ENCODE measurements around the gene SMPX.
"Not testable (repeated sequence)": the region's sequence is repeated elsewhere in the genome, so short reads cannot be mapped to it uniquely, and the experiment has no call there.

Gene SMPX

DNA sequence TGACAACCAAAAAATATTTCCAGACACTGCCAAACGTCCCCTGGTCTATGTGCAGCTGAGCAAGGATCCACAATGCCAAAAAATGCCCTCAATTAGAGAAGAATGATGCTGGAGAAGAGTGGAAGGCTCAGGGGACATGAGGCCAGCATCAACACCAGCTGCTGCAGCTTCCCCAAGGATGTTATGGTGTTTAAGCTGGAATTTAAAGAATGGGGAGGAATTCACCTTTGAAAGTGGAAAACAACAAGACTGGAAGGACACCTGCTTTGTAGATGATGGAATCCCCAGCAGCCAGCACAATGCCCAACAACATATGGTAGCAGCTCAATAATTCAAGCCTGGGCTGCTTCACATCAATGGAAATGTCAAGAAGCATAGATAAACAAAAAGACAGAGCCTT, 20.3 kb upstream of the SMPX start:
- Histone ChIP-seq H3K27me3 (no peaks in the 10 kb centered on the region), H3K9ac (no peak overlapping the region), H3K4me3 (no peak overlapping the region), H3K4me2 (no peak overlapping the region), H3K9me3 (replicated peaks in 1 of 11) (no peaks in the 10 kb centered on the region), H3K27ac (no peak overlapping the region), H3K36me3 (no peaks in the 10 kb centered on the region), H4K20me1 (no peaks in the 10 kb centered on the region), H3K4me1 (no peaks in the 10 kb centered on the region)
- TF ChIP-seq Cebpa-rat (IDR thresholded peaks at IDR 0.05) = no peak

GRCh38 chrX:21775128-21775527, 17.2 kb upstream of the SMPX start:
- not testable (repeated sequence) for H3K9ac ChIP-seq; H3K4me1 ChIP-seq; H3K36me3 ChIP-seq; H3K27me3 ChIP-seq; H3K9me3 ChIP-seq (replicated peaks in 1 of 11); H3K4me3 ChIP-seq; H3K4me2 ChIP-seq; H3K27ac ChIP-seq; H4K20me1 ChIP-seq

DNA sequence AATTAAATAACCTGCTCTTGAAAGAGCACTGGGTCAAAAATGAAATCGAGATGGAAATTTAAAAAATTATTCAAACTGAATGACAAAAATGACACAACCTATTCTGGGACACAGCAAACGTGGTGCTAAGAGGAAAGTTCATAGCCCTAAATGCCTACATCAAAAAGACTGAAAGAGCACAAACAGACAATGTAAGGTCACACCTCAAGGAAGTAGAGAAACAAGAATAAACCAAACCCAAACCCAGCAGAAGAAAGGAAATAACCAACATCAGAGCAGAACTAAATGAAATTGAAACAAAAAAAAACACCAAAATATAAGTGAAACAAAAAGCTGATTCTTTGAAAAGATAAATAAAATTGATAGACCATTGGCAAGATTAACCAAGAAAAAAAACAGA, 15.1 kb upstream of the SMPX start:
- H4K20me1 ChIP-seq; H3K27ac ChIP-seq; H3K4me3 ChIP-seq; H3K27me3 ChIP-seq; H3K9ac ChIP-seq; H3K9me3 ChIP-seq (replicated peaks in 1 of 11); H3K4me1 ChIP-seq; H3K36me3 ChIP-seq; H3K4me2 ChIP-seq: not testable (repeated sequence)

DNA sequence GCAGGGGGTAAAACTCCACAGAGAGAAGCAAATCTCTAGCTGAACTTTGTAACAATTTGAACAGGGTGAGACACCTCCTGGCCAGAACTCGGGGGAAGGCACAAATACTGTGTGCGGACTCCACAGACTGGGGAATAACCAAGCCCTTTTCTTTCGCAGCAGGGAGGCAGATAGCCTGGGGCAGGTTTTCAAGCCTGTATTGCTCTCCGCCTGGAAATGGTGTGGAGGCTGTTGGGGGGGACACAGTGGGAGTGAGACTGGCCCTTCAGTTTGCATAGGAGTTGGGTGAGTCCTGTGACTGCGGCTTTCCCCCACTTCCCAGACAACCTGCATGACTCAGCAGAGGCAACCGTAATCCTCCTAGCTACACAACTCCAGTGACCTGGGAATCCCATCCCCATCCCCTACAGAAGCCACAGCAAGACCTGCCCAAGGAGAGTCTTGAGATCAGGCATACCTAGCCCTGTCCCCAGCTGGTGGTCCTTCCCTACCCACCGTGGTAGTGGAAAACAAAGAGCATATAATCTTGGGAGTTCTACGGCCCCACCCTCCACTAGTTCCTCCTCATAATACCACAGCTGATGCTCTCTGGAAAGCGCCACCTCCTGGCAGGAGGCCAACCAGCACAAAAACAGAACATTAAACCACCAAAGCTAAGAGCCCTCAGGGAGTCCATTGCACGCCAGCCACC, 12.9 kb upstream of the SMPX start:
- no peak overlapping the region for H3K9ac ChIP-seq

DNA sequence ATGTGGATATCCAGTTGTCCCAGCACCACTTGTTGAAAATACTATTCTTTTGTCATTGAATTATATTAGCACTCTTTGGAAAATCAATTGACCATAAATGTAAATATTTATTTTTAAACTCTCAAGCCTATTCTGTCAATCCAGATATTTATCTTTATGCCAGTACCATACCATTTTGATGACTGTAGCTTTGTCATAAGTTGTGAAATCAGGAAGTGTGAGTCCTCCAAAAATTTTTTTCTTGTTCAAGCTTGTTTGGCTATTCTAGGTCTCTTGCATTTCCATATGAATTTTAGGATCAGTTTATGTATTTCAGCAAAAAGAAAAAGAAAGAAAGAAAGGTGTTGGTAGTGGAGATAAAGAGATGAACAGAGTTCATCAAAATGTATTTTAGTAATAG, 8.2 kb upstream of the SMPX start:
- no peaks in the 10 kb centered on the region for H3K27me3 ChIP-seq
- H3K9me3 ChIP-seq (replicated peaks in 1 of 11) = peaks cover 0 to 18% (median 0%) of the 10 kb centered on the region in 11 experiments; a peak in 4 of 22 replicates
- no peak overlapping the region for H3K4me3 ChIP-seq
- TF ChIP-seq Cebpa-rat (IDR thresholded peaks at IDR 0.05) = no peak
- no peaks in the 10 kb centered on the region for H3K36me3 ChIP-seq
- no peak overlapping the region for H3K4me2 ChIP-seq
- no peaks in the 10 kb centered on the region for H3K4me1 ChIP-seq
- no peaks in the 10 kb centered on the region for H4K20me1 ChIP-seq
- H3K27ac ChIP-seq = no peak overlapping the region
- no peak overlapping the region for H3K9ac ChIP-seq

More for the DNA sequence above, 12.9 kb upstream of the SMPX start:
- no peak for TF ChIP-seq Cebpa-rat (IDR thresholded peaks at IDR 0.05)
- no peaks in the 10 kb centered on the region for H3K36me3 ChIP-seq
- H3K4me1 ChIP-seq = no peaks in the 10 kb centered on the region
- no peaks in the 10 kb centered on the region for H4K20me1 ChIP-seq
- H3K4me3 ChIP-seq = no peak overlapping the region
- no peaks in the 10 kb centered on the region for H3K27me3 ChIP-seq
- peaks cover 0 to 13% (median 0%) of the 10 kb centered on the region in 11 experiments; a peak in 4 of 22 replicates for H3K9me3 ChIP-seq (replicated peaks in 1 of 11)
- H3K4me2 ChIP-seq = no peak overlapping the region
- no peak overlapping the region for H3K27ac ChIP-seq

DNA sequence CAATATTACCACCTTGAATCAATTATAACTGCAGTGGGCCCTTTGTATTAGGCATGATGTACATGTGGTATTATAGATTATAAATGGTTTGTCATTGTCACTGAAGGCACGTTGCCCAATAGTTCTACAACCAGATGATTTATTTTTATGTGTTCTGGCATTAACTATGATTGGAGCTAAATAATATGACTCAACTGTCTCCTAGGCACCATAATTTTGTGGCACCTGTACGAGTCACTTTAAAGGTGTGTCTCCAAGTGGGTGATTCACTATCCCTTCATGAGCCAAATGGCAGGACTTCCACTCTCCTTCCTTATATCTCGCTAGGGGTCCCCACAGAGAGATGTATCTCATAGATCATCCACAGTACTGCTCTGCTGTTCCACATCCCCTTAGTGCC, 6.1 kb upstream of the SMPX start:
- Histone ChIP-seq H3K4me1 (no peaks in the 10 kb centered on the region), H3K27ac (no peak overlapping the region), H3K4me3 (no peak overlapping the region), H3K27me3 (no peaks in the 10 kb centered on the region), H3K9ac (no peak overlapping the region), H4K20me1 (no peaks in the 10 kb centered on the region), H3K4me2 (no peak overlapping the region), H3K9me3 (replicated peaks in 1 of 11) (peaks cover 0 to 18% (median 0%) of the 10 kb centered on the region in 11 experiments; a peak in 4 of 22 replicates), H3K36me3 (no peaks in the 10 kb centered on the region)
- no peak for TF ChIP-seq Cebpa-rat (IDR thresholded peaks at IDR 0.05)

DNA sequence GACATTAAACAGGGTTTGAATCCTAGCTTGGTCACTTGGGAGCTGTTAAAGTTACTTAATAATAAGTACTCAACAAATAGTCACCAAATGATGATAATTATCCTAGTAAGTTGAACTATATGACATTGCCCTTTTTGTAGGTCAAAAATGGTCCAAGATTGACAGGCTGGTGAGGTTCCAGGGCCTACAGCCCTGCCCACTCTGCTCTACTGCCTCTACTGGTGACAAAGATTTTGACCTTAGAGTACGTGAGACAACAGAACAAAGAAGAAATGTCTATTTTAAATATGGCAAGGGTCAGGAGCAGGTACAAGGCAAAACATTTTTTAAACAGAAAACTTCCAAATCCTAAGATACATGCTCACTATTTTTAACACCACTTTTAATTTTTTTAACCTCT, 572 bp upstream of the SMPX start:
- Histone ChIP-seq H3K27ac (no peak overlapping the region), H3K9me3 (replicated peaks in 1 of 11) (no peaks in the 10 kb centered on the region), H3K27me3 (0 out of 22 replicates have a peak, but pooled peaks cover 0 to 3% (median 0%) of the 10 kb centered on the region in 11 experiments), H3K4me3 (no peak overlapping the region), H3K4me1 (no peaks in the 10 kb centered on the region), H4K20me1 (no peaks in the 10 kb centered on the region), H3K36me3 (no peaks in the 10 kb centered on the region), H3K9ac (no peak overlapping the region), H3K4me2 (no peak overlapping the region)
- TF ChIP-seq Cebpa-rat (IDR thresholded peaks at IDR 0.05) = no peak

- Histone ChIP-seq H4K20me1 (no peaks in the 10 kb centered on the region), H3K9me3 (replicated peaks in 1 of 11) (no peaks in the 10 kb centered on the region), H3K4me1 (no peaks in the 10 kb centered on the region), H3K4me2 (no peak overlapping the region), H3K4me3 (no peak overlapping the region), H3K36me3 (no peaks in the 10 kb centered on the region), H3K9ac (no peak overlapping the region), H3K27ac (no peak overlapping the region), H3K27me3 (0 out of 22 replicates have a peak, but pooled peaks cover 0 to 3% (median 0%) of the 10 kb centered on the region in 11 experiments)
- no peak for TF ChIP-seq Cebpa-rat (IDR thresholded peaks at IDR 0.05)
These were observed 959 bp downstream of the SMPX start for GRCh38 chrX:21756785-21757529.

DNA sequence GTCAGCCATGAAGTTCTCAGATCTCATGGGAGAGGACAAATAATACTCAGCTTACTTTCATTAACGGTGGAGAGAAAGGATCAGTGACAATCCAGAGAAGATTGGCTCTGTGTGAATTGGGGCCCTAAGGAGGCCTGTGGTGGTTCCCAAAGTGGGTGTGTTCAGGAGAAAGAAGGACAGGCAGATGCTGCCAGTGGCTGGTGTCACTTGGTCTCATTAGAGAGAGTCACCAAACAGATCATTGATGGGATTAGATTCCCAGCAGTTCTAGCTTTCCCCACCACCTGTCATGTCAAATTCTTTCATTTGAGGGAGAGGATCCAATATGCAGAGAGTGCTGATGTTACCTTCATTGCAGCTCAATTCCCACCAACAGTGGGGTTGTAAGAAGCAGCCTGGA, 8.0 kb downstream of the SMPX start:
- Histone ChIP-seq H3K4me2 (no peak overlapping the region), H3K9ac (no peak overlapping the region), H3K27me3 (0 out of 22 replicates have a peak, but pooled peaks cover 0 to 3% (median 0%) of the 10 kb centered on the region in 11 experiments), H3K9me3 (replicated peaks in 1 of 11) (no peaks in the 10 kb centered on the region), H3K36me3 (no peaks in the 10 kb centered on the region), H3K27ac (no peak overlapping the region), H4K20me1 (no peaks in the 10 kb centered on the region), H3K4me3 (no peak overlapping the region), H3K4me1 (no peaks in the 10 kb centered on the region)
- TF ChIP-seq Cebpa-rat (IDR thresholded peaks at IDR 0.05) = no peak

DNA sequence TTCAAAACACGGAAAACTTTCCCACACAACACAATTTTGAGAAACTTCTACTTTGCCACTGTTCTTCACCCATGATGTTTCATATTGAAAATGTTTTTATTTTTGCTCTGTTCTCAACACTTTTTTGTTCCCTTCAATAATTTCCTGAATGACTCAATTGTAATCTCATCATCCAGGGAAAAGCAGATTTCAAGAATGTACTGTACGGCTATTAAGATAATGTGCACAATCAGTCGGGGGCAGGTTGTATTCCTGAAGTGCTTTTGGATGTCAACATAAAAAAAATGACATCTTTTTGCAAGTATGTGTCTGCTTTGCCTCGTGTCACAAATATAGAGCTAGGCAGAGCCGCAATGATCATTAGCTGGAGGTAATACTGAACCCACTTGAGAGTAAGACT, 9.7 kb downstream of the SMPX start:
- Histone ChIP-seq H3K9me3 (replicated peaks in 1 of 11) (no peaks in the 10 kb centered on the region), H3K4me1 (no peaks in the 10 kb centered on the region), H3K4me3 (no peak overlapping the region), H4K20me1 (no peaks in the 10 kb centered on the region), H3K27me3 (no peaks in the 10 kb centered on the region), H3K27ac (no peak overlapping the region), H3K4me2 (no peak overlapping the region), H3K36me3 (no peaks in the 10 kb centered on the region), H3K9ac (no peak overlapping the region)
- no peak for TF ChIP-seq Cebpa-rat (IDR thresholded peaks at IDR 0.05)
